ENCODE data around the gene GPS2.
"Not testable (repeated sequence)": the region's sequence is repeated elsewhere in the genome, so short reads cannot be mapped to it uniquely, and the experiment has no call there.

Gene GPS2, protein sequence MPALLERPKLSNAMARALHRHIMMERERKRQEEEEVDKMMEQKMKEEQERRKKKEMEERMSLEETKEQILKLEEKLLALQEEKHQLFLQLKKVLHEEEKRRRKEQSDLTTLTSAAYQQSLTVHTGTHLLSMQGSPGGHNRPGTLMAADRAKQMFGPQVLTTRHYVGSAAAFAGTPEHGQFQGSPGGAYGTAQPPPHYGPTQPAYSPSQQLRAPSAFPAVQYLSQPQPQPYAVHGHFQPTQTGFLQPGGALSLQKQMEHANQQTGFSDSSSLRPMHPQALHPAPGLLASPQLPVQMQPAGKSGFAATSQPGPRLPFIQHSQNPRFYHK

DNA sequence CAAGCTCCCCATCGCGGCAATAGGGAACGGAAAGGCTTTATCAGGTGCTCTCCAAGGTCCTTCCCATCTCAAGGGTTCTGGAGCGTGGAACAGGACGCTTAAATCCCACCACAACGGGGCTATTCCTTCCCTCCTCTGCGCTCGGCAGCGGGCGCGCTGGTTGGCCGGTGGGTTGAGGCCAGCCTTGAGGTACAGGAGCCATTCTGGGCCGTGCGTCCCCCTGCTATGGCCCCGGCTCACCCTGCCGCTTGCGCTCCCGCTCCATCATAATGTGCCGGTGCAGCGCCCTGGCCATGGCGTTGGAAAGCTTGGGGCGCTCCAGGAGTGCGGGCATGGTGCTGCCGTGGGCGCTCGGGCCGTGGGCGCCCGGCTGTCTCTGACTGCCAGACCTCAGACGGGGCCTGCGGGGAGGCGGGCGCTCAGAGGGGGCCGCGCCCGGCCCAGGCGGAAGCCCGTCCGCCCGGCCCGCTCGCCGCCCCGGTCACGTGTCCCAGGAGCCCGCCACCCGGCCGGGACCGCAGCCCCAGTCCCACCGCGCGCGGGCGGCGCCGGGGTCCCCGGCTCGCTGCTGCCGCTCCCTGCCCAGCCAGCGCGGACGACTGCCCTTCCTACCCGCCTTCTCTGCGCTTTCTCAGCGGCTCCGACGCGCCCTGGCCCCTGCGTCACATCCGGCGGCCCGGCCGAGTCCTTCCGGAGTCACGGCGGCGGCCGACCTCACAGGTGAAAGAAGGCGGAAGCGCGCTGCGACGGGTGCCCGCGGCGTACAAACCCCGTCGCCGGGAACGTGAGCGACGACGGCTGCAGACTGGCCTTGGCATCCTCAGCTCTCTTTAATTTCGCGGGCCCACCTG lies at the start of gene GPS2:
Gene GPS2 (minus strand): TSS at position 642 of the 851 bp plus-strand sequence. CDS start 308 bp downstream, at position 334.
- DNase-seq, result peak; percentile 92 to 93

DNA sequence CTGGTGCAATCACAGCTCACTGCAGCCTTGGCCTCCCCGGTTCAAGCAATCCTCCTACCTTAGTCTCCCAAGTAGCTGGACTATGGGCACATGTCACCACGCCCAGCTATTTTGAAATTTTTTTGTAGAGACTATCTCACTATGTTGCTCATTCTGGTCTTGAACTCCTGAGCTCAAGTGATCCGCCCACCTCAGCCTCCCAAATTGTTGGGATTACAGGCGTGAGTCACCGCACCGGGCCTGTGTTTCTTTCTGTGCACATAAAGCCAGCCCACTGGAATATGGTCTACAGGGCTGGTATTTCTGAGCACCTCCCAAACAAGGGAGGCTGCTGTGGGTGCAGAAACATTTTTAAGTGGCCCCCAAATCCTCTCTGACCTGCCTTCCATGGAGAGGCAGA lies 48.2 kb upstream of the GPS2 start:
- DNase-seq, result no peak

DNA sequence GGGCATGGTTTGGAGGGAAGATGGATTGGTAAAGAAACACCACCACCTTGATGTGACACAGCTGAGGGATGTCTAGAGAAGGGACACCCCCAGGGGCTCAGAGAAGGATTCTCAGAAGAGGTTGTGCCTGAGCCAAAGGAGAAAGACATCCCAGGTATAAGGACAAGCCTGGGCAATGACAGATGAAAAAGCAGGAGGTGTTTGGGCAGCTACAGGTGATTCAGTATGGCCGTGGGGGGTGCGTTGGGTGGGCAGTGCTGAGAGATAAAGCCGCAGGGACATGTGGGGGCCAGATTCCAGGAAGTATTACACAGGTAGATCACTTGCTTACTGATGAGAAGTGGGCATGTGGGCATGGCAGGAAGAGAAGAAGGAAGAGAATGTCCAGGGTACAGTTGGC lies 46.7 kb upstream of the GPS2 start:
- DNase-seq, result no peak

DNA sequence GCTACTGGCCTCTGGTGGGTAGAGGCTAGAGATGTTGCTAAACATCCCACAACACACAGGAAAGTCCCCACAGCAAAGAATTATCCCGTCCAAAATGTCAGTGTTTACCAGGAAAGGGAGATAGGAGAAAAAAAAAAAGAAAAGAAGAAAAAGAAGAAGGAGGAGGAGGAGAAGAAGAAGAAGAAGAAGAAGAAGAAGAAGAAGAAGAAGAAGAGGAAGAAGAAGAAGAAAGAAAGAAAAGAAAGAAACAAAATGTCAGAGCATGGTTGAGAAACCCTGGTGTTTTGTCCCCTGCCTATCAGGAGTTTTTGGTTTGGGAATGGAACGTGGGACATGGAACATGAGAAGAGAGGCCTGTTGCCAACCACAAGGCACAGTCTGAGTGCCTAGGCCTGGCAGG lies 42.2 kb upstream of the GPS2 start:
- no peak for DNase-seq

DNA sequence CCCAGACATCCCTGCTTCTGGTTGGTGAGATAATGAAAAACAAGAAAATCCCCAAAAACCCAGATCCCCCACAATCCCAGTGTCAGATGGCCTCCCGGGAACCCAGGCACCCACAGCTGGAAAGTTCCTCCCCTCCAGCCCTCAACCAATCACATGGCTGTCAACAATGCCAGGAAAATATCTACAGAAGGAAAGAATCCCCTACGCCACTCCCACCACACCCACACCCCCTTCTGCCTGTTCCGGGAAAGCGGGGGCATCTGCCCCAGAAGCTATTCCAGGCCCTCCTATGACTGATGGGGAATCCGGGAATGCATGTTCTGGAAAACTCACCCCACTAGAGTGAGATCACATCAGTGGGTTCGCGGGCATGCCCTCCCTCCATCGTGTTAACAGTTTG lies 41.6 kb upstream of the GPS2 start:
- DNase-seq, result no peak

DNA sequence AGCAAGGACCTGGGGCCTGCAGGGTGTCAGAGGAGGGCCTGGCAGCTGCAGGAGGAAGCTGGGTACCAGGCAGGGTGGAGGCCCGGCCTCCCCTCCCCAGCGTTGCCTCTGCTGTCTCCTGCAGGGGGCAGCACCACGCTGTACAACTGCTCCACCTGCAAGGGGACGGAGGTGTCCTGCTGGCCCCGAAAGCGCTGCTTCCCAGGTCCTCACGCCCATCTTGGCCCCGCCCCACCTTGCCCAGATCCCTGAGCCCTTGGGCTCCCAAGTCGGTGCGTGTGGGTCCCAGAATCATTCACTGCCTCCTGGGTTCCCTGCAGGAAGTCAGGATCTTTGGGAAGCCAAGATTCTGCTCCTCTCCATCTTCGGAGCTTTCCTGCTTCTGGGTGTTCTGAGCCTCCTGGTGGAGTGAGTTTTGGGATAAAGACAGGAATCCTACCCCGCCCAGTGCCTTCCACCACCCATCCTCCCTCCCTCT lies 41.0 kb upstream of the GPS2 start:
- DNase-seq, result peak; percentile 87

DNA sequence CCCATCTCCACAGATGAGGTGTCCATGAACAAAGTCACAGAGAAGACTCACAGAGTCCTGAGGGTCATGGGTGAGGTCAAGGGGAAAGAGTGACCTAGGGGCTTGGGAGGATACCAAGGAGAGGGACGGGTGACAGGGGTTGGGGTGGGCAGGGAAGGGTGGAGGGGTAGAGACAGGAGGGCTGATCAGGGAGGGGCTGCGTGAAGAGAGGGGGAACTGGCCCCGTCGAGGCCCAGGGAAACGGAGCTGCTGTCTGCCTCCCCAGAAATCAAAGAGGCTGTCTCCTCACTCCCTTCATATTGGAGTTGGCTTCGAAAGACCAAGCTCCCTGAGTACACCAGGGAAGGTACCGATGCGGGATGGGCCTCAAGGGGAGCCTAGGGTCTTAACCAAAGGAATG lies 40.4 kb upstream of the GPS2 start:
- no peak for DNase-seq

DNA sequence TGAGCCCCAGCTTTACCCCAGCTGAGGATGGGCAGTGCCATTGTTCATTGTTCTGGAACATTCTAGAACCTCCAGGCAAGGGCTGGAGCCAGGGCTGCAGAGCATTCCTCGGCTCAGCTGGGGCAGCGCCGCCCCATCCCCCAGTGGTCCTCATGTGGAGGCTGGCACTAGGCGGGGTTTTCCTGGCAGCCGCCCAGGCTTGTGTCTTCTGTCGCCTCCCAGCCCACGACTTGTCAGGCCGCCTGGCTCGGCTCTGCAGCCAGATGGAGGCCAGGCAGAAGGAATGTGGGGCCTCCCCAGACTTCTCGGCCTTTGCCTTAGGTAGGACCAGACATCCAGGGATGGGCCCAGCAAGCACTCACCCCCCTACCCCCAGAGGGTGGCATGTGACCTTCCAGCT lies 39.9 kb upstream of the GPS2 start, which contains the start of gene TMEM95:
Gene TMEM95 (plus strand): TSS at position 104 of the 400 bp plus-strand sequence. CDS start 49 bp downstream, at position 153.
- no peak for DNase-seq

DNA sequence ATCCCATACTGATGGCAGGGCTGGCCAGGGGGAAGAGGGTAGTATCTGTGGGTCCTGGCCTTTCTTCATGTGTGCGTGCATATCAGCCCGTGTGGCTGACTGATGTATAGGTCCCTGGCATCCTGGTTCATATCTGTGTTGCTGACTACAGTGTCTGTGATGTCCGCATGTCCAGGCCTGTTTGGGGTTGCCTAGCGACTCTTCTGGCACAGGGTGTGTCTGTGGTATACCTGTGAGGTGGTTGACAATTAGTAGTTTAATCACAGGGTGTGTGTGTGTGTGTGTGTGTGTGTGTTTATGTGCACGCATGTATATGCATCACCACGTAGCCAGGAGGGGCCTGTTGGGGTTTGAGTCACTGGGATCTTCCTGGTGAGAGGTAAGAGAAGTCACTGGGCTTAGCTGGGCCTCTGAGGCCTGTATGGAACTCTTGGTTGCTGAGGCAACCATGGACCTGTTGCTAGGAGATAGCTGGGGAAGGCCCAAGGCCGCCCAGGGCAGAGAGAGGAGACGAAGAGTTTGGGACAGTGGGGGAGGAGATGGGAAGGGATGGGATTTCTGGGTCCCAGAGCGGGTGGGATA lies 39.2 kb upstream of the GPS2 start:
- DNase-seq, result peak in 1 of 2 donors; percentile 25

DNA sequence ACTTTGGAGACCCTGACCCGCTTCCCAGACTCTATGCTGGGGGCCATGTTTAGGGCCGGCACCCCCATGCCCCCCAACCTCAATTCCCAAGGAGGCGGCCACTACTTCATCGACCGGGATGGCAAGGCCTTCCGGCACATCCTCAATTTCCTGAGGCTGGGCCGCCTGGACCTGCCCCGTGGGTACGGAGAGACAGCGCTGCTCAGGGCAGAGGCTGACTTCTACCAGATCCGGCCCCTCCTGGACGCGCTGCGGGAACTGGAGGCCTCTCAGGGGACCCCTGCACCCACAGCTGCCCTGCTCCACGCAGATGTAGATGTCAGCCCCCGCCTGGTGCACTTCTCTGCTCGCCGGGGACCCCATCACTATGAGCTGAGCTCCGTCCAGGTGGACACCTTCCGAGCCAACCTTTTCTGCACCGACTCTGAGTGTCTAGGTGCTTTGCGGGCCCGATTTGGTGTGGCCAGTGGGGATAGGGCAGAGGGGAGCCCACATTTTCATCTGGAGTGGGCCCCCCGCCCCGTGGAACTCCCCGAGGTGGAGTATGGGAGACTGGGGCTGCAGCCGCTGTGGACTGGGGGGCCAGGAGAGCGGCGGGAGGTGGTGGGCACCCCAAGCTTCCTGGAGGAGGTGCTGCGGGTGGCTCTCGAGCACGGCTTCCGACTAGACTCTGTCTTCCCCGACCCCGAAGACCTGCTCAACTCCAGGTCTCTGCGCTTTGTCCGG lies 37.9 kb upstream of the GPS2 start:
- DNase-seq, result no peak

DNA sequence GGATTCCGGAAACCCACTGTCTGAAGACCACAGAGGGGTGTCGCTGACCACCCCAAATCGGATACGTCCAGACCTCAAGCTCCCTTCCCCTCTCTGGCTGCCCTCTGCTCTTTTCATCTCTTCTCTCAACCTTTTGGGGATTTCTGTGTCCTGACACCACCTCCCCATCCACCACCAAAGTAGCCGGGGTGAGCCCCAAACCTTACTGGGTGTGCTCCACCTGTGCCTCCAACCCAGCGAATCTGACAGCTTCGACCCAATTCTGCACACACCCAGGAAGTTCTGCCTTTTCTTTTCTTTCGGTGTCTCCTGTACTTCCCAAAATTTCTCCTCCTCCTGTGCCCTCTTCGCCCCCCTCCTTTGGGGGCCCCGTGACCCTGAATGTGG lies 37.3 kb upstream of the GPS2 start:
- peak; percentile 18 to 19 for DNase-seq

DNA sequence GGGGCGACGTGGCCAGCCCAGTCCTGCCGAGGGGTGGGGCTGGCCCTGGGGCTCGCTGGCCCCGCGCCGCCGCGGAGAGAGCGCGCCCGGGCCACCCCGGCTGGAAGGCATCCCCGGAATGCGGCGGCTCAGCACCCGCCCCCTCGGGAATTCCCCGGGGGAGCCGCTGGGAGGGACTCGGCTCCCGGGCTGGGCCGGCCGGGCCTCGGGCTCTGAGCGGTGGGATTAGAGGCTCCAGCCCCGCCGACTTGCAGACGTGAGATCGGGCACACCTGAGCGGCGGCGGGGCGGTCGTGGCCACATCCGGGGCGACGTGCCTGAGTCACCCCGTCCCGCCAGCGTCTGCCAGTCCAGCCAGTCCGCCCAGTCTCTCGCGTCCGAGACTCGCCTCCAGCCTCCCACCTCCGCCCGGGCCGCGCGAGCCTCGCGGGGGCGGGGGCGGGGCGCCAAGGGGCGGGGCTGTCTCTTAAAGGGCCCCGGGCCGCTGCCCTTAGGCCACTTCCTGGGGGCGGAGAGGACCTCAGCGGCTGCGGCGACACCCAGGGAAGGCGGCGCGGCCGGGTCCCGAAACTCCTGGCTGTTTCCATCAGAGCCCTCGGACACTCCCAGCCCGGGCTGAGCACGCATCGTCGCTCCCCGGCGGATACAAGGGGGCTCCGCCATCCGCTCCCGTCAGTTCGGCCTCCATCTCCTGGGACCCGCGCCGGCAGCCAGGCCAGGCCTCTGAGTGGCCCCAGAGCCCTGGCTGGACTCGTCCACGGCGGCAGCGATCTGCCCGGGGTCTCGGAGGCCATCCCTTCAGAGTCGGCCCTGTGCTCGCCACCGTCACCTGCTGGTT lies 36.7 kb upstream of the GPS2 start, which contains the start of gene KCTD11:
Gene KCTD11 (plus strand): TSS at position 498 of the 838 bp plus-strand sequence.
- DNase-seq, result peak; percentile 82 to 83

DNA sequence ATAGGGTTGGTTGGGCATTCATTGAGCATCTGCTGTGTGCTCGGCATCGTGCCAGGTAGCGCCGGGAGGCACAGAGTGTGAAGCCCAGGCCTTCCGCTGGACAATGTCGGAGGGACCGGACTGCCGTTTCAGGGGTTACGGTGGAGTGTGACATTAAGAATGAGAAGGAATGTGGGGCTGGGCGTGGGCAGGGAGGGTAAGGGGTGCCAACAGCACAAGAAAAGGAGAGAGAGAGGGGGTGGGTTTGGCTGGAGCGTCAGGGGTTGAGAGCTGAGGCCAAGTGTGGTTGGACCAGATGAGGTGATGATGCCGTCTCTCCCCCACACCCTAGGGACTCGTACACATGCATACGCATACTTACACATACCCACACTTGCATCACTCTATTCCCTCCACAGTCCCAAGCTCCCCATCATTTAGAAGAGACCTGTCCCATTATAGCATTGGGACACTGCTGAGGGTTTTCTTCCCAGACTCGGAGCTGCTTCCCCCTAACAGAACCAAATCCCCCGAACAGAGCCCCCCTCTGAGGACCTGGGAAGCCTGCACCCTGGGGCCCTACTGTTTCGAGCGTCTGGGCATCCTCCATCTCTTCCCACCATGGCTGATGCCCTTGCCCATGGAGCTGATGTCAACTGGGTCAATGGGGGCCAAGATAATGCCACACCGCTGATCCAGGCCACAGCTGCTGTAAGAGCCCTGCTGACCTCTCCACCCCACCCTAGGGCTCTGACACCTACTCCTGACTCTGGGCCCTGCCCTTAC lies 33.5 kb upstream of the GPS2 start:
- DNase-seq, result no peak

DNA sequence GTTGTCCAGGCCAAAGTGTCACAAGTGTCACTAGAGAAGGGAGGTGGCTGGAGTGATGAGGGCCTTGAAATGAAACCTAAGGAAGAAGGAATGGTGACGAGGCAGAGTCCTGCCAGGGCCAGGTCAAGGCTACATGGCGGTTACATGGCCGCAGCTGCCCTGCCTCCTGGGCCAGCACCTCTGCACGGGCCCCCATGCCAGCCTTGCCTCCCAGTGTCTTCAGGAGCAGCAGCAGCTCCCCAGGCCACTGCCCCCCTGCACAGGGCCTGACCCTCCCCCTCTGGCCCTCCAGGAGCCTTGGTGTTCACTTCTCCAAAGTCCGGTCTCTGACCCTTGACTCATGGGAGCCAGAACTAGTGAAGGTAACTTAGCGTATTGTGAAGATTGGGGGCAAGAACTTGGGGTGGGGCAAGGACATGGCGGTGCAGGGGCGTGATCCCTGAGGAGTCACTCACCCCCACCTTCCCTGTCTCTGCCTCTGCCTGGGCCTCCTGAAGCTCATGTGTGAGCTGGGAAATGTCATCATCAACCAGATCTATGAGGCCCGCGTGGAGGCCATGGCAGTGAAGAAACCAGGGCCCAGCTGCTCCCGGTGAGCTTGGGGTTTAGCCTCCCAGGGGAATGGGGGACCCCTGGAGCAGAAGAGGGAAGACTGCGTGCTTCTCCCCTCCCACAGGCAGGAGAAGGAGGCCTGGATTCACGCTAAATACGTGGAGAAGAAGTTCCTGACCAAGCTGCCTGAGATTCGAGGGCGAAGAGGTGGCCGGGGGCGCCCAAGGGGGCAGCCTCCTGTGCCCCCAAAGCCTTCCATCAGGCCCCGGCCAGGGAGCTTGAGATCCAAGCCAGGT lies 32.7 kb upstream of the GPS2 start:
- DNase-seq, result no peak

DNA sequence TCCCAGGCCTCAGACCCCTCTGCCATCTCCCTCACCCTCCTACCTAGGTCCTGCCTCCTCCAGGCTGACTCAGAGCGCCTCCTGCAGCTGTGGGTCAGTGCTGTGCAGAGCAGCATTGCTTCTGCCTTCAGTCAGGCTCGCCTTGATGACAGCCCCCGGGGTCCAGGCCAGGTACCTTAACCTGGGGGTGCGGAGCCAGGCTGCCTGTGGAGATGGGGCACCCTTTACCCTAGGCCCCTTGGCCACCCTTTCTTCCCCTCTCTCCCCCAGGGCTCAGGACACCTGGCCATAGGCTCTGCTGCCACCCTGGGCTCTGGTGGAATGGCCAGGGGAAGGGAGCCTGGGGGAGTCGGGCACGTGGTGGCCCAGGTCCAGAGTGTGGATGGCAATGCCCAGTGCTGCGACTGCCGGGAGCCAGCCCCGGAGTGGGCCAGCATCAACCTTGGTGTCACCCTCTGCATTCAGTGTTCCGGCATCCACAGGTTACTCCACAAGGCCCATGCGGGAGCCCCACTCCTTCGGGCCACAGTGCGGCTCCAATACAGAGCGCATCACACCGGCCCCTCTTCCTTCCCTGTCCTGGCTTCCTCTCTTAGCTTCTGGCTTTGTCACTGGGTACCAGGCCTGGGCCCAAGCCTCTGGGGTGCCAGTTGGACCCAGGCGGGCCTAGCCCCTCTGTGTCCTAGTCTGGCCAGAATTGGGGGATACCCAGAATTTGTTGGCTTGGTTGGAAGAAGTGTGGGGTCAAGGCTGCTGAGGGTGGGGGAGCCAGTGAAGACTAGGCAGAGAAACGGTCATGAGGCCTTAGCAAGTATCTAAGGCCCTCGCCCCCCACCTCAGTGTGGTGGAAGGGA lies 31.8 kb upstream of the GPS2 start:
- DNase-seq, result no peak

DNA sequence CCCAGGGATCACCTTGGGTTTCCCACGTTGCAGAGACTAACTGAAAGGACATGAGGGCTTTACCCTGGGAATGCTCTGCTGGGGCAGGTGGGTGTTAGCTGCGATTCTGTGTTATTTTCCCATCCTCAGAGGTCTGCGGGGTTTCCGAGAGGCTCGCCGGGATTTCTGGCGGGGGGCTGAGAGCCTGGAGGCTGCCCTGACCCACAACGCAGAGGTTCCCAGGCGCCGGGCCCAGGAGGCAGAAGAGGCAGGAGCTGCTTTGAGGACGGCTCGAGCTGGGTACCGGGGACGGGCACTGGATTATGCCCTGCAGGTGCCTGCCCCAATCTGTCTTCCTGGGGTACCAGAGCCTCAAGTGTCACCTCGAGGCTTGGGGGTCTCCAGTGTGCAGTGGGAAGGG lies 28.1 kb upstream of the GPS2 start:
- DNase-seq, result no peak

DNA sequence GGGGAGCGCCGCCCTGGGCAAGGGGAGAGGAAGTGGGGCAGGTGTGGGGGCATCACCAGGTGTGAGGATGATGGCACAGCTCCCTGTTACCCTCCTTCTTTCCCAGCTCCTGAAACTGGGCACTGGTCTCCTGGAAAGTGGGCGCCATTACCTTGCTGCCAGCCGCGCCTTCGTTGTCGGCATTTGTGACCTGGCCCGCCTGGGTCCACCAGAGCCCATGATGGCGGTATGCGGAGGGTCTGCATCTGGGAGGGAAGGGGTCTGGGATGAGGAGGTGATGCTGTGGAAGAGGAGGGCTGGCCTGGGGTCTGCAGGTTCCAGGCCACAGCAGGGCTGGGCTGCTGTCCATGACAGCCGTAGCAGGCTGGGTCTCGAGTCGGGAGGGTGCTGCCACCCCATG lies 26.7 kb upstream of the GPS2 start:
- no peak for DNase-seq

DNA sequence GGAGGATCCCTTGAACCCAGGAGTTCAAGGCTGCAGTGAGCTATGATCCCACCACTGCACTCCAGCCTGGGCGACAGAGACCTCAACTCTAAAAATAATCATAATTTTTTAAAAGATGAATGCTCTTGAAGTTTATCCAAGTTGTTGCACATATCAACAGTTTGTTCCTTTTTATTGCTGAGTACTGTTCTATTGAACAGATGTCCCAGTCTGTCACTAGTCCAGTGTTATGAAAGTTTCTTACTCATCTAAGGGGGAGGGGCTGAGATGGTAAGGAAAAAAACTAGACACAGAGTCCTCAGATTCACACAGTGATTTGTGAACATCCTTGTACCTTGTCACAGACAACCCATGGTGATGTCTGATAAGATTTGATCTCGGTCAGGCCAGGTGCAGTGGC lies 25.0 kb upstream of the GPS2 start:
- DNase-seq, result no peak

DNA sequence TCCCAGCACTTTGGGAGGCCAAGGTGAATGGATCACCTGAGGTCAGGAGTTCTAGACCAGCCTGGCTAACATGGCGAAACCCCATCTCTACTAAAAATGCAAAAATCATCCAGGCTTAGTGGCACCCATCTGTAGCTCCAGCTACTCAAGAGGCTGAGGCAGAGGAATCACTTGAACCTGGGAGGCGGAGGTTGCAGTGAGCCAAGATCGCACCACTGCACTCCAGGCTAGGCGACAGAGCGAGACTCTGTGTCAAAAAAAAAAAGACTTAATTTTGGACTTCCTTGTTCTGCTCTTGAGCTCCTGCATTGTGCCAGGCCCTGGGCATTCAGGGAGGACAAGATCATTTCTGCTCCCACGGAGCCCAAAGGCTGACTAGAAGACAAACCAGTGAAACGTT lies 22.4 kb upstream of the GPS2 start:
- DNase-seq, result not testable (repeated sequence)

All from CD4-positive, alpha-beta T cell treated with Interleukin-4 for 1 hour (primary cell).